Epithelial cell of esophagus (primary cell): ENCODE measurements around the gene IGFBP4.

Experiments
- DNase-seq: peaks from one replicate; pipeline ENCODE4 v3.0.0; 2010; ENCODE audit warnings: low read depth
- H3K4me3 ChIP-seq: 2 replicates; pipeline ENCODE4 v1.5.1; 2011; ENCODE audit warnings: mild to moderate bottlenecking, low read length, control low read depth
- TF ChIP-seq, protein P1 (sequence below): IDR thresholded peaks from 2 replicates; pipeline ENCODE4 v1.5.1; 2011; ENCODE audit warnings: low read depth, mild to moderate bottlenecking, low read length, control low read depth, inconsistent platforms; ENCODE audit not compliant: insufficient read depth; ENCODE audit errors: missing control alignments

IGFBP4 gene

DNA sequence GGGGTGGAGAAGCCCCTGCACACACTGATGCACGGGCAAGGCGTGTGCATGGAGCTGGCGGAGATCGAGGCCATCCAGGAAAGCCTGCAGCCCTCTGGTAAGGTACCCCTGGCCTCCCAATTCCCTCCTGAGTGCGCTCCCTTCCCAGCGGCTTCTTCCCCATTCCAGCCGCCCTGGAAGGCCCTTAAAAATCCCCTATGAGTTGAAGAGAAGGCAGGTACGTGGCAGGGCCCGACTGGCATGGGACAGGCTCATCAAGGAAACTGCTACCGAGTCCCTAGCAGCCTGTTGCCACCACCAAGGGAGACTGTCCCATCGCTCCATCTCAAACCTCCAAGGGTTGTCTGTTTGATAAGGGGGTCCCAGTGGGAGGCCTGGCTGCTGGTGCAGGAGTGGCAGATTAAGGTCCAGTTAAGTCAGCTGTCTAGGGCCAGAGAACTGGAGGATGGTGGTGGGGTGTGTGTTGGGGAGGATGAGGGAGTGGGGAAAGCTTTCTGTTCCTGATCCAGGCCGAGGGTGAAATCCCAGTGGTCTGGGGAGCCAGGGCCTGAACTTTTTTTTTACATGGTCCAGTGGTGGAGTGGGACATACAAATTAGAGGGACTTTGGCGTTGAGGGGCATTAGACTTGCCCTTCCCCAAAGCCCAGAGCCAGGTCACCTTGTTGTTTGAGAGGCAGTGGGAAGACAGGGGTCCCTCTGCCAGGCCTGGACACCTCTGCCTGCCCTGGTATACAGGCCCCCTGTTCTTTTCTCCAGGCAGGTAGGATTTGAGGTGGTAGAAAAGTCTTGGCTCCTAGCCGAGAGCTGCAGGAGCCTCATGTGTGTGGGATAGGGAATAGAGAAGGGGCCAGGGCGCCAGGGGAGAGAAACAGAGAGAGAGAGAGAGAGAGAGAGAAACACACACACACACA, 994 bp downstream of the IGFBP4 start:
- H3K4me3 ChIP-seq: peak overlapping the region; percentile 48
- no peak for DNase-seq
- TF ChIP-seq, protein P1, sequence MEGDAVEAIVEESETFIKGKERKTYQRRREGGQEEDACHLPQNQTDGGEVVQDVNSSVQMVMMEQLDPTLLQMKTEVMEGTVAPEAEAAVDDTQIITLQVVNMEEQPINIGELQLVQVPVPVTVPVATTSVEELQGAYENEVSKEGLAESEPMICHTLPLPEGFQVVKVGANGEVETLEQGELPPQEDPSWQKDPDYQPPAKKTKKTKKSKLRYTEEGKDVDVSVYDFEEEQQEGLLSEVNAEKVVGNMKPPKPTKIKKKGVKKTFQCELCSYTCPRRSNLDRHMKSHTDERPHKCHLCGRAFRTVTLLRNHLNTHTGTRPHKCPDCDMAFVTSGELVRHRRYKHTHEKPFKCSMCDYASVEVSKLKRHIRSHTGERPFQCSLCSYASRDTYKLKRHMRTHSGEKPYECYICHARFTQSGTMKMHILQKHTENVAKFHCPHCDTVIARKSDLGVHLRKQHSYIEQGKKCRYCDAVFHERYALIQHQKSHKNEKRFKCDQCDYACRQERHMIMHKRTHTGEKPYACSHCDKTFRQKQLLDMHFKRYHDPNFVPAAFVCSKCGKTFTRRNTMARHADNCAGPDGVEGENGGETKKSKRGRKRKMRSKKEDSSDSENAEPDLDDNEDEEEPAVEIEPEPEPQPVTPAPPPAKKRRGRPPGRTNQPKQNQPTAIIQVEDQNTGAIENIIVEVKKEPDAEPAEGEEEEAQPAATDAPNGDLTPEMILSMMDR: no peak

- TF ChIP-seq, protein P1: no peak
- no peak for DNase-seq
- H3K4me3 ChIP-seq: no peak overlapping the region
Measured at GRCh38 chr17:40445751-40446468, 2.7 kb downstream of the IGFBP4 start.

GRCh38 chr17:40447148-40447644, 3.9 kb downstream of the IGFBP4 start:
- H3K4me3 ChIP-seq: no peak overlapping the region
- no peak for DNase-seq
- TF ChIP-seq, protein P1: no peak

GRCh38 chr17:40447806-40448205, 4.6 kb downstream of the IGFBP4 start:
- TF ChIP-seq, protein P1: no peak
- no peak for DNase-seq
- no peak overlapping the region for H3K4me3 ChIP-seq

DNA sequence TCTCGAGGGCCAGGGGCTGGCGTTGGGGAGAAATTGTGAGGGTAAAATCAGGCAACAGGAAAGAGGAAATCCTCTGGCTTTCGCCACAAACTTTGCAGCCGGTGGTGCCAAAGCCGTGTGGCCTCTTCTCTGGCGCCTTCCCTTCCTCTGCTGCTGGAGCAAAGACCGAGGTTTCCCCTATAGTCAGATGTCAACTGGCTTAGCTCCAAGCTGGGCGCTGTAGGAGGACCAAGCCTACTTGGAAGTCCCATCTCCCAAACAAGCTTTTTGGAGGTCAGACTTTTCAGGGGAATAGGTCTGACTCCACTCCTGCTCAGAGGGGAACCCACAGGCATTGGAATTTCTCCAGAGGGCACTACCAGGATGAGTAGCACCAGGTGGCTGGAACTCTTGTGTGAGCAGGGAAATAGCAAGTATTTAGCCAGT, 5.0 kb downstream of the IGFBP4 start:
- TF ChIP-seq, protein P1: no peak
- no peak for DNase-seq
- H3K4me3 ChIP-seq: no peak overlapping the region

DNA sequence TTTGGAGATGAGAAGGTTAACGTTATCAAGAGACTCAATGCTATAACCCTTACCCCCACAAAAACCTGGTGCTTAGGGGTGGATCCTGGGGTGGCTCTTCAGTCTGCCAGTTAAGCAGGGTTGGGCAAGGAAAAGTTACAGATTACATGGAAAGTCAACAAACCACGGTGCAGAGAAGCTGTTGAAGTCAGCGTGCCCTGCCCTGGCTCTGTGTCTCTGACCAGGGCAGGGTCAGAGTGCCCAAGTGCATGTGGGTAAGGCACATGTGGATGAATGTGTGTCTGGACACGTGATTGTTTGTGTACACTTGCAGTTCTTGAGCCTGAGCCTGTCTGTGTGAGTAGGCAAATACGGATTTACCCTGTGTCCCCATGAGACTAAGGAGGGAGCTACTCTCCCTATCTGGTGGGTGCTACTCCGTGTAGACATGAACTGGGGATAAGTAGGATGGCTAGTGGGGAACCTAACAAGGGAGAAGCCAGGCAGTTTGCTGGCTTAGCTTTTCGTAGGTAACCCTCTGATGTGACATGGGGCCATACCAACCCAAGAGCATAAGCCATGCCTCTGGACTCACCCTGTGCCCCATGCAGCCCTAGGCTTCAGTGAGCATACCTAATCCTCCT, 5.5 kb downstream of the IGFBP4 start:
- DNase-seq: no peak
- H3K4me3 ChIP-seq: no peak overlapping the region
- TF ChIP-seq, protein P1: no peak
